Astrocyte of the cerebellum (primary cell): ENCODE data around the gene LURAP1L.
"Not testable (repeated sequence)": the region's sequence is repeated elsewhere in the genome, so short reads cannot be mapped to it uniquely, and the experiment has no call there.

Experiments
- DNase-seq: peaks from one replicate; pipeline ENCODE4 v3.0.0-alpha.2; 2011; ENCODE audit warnings: low read depth
- H3K4me3 ChIP-seq: 2 replicates; pipeline ENCODE4 v1.5.1; 2011; ENCODE audit warnings: mild to moderate bottlenecking, low read depth, low read length, moderate library complexity
- CTCF ChIP-seq: IDR thresholded peaks from 2 replicates; pipeline ENCODE4 v1.5.1; 2012; ENCODE audit warnings: low read length, low read depth, moderate library complexity, mild to moderate bottlenecking; ENCODE audit errors: missing control alignments
- in situ Hi-C: cut with HindIII; loops from 2 replicates; pipeline ENCODE4 v1.10.0; 2017; ENCODE audit warnings: low sequenced_read_pairs

LURAP1L gene

GRCh38 chr9:12855066-12855465 lies 80.2 kb downstream of the LURAP1L start:
- in situ Hi-C loops, result no loop called here
- DNase-seq, result no peak
- H3K4me3 ChIP-seq, result no peak overlapping the region
- TF ChIP-seq CTCF, result no peak

- TF ChIP-seq CTCF, result no peak
Measured at GRCh38 chr9:12856603-12857002, 81.8 kb downstream of the LURAP1L start.

GRCh38 chr9:12859704-12860251 lies 85.0 kb downstream of the LURAP1L start:
- in situ Hi-C loops, result no loop called here
- peak; percentile 48 for DNase-seq
- no peak for TF ChIP-seq CTCF
- H3K4me3 ChIP-seq, result no peak overlapping the region

More at GRCh38 chr9:12856603-12857002, 81.8 kb downstream of the LURAP1L start:
- DNase-seq, result no peak
- H3K4me3 ChIP-seq, result no peak overlapping the region
- in situ Hi-C loops, result no loop called here

GRCh38 chr9:12860998-12861397 lies 86.2 kb downstream of the LURAP1L start:
- DNase-seq, result no peak
- H3K4me3 ChIP-seq, result no peak overlapping the region
- TF ChIP-seq CTCF, result no peak
- in situ Hi-C loops, result no loop called here

GRCh38 chr9:12862611-12863410 lies 88.0 kb downstream of the LURAP1L start:
- no peak overlapping the region for H3K4me3 ChIP-seq
- DNase-seq, result peak; percentile 12
- in situ Hi-C loops, result no loop called here
- no peak for TF ChIP-seq CTCF

GRCh38 chr9:12863618-12864017 lies 88.8 kb downstream of the LURAP1L start:
- no peak for DNase-seq
- H3K4me3 ChIP-seq, result no peak overlapping the region
- in situ Hi-C loops, result no loop called here
- TF ChIP-seq CTCF, result no peak

GRCh38 chr9:12865380-12865779 lies 90.6 kb downstream of the LURAP1L start:
- DNase-seq, H3K4me3 ChIP-seq, in situ Hi-C loops: not testable (repeated sequence)
